ENCODE results near the gene SLA2. TPM values are rescaled to one million over a fixed set of nuclear protein-coding genes. Genes with fewer than 3 reads are reported as not detected.
"Not testable (repeated sequence)": the region's sequence is repeated elsewhere in the genome, so short reads cannot be mapped to it uniquely, and the experiment has no call there.

Gene SLA2
- total RNA-seq (10 to 100 TPM in 3 of 7 donors, 1 to 10 TPM in 4; 7.1 to 16.3 (median 9.5) TPM), polyA plus RNA-seq (1 to 10 TPM; 2.6 to 3.0 (median 2.9) TPM)
- long read RNA-seq, donor 1, partial matches to known transcripts: 0 of 3 reads
- long read RNA-seq, donor 1, other reads (novel, unspliced or antisense): 0 of 3 reads
- long read RNA-seq, donor 2, partial matches to known transcripts: 0 of 2 reads
- long read RNA-seq, donor 2, other reads (novel, unspliced or antisense): 0 of 2 reads

GRCh38 chr20:36645998-36646397 lies at the start of gene SLA2:
Gene SLA2, minus strand, starts transcription at chr20:36646196. Its CDS starts 4,861 bp downstream, at chr20:36641335.
- intact Hi-C loops (cut with DNase I; ENCODE audit: low total_unique reads): no loop called here
- Histone ChIP-seq H3K4me1 (peaks cover 0 to 51% (median 22%) of the 10 kb centered on the region in 6 donors), H3K4me3 (peak within 1 kb of the TSS in 7 of 8 donors; percentile 20 to 68 (median 33)), H3K9me3 (no peaks in the 10 kb centered on the region), H3K36me3 (peaks cover 0 to 5% (median 0%) of the 10 kb centered on the region in 6 donors), H3K27me3 (replicated peaks in 1 of 7) (no peaks in the 10 kb centered on the region), H3K27ac (peak within 1 kb of the TSS; percentile 10 to 88 (median 69))
- WGBS, 5 donors: 8 to 16% (median 13%) methylated on average over 9 of the region's 9 CpGs
- peak; percentile 92 for DNase-seq
- TF ChIP-seq CTCF (IDR thresholded peaks at IDR 0.05 in 8 of 11, conservative IDR thresholded peaks at IDR 0.05 in 3 of 11) (no peak), POLR2AphosphoS5 (IDR thresholded peaks at IDR 0.05) (peak; percentile 61 to 88 (median 79))

- H3K27me3 ChIP-seq (replicated peaks in 1 of 7); H3K4me1 ChIP-seq; H3K4me3 ChIP-seq; H3K9me3 ChIP-seq; H3K27ac ChIP-seq; intact Hi-C loops (cut with DNase I; ENCODE audit: low total_unique reads); DNase-seq: not testable (repeated sequence)
- H3K36me3 ChIP-seq: peaks cover 0 to 32% (median 0%) of the 10 kb centered on the region in 6 donors
- WGBS, 5 donors: 91 to 99% (median 94%) methylated on average over 8 of the region's 8 CpGs
These were observed 49.5 kb upstream of the SLA2 start for GRCh38 chr20:36695467-36695866.

GRCh38 chr20:36688630-36689029 lies 42.6 kb upstream of the SLA2 start:
- no peak for DNase-seq
- WGBS, 5 donors: 73 to 92% (median 79%) methylated on average over 7 of the region's 7 CpGs
- TF ChIP-seq POLR2AphosphoS5 (IDR thresholded peaks at IDR 0.05) (no peak), CTCF (IDR thresholded peaks at IDR 0.05 in 8 of 11, conservative IDR thresholded peaks at IDR 0.05 in 3 of 11) (no peak), POLR2A (IDR thresholded peaks at IDR 0.05) (no peak)
- Histone ChIP-seq H3K9me3 (no peaks in the 10 kb centered on the region), H3K27ac (no peak overlapping the region), H3K4me1 (no peaks in the 10 kb centered on the region), H3K27me3 (replicated peaks in 1 of 7) (no peaks in the 10 kb centered on the region), H3K36me3 (peaks cover 0 to 53% (median 20%) of the 10 kb centered on the region in 6 donors), H3K4me3 (no peak overlapping the region)
- intact Hi-C loops (cut with DNase I; ENCODE audit: low total_unique reads): no loop called here

GRCh38 chr20:36687850-36688249 lies 41.9 kb upstream of the SLA2 start:
- 89 to 93% (median 93%) methylated on average over 3 of the region's 3 CpGs for WGBS, 5 donors
- no peaks in the 10 kb centered on the region for H3K4me1 ChIP-seq
- intact Hi-C loops (cut with DNase I; ENCODE audit: low total_unique reads): no loop called here
- no peak for DNase-seq
- TF ChIP-seq POLR2A (IDR thresholded peaks at IDR 0.05) (no peak), CTCF (IDR thresholded peaks at IDR 0.05 in 8 of 11, conservative IDR thresholded peaks at IDR 0.05 in 3 of 11) (no peak), POLR2AphosphoS5 (IDR thresholded peaks at IDR 0.05) (no peak)
- peaks cover 0 to 61% (median 20%) of the 10 kb centered on the region in 6 donors for H3K36me3 ChIP-seq
- H3K27ac ChIP-seq: no peak overlapping the region
- no peaks in the 10 kb centered on the region for H3K9me3 ChIP-seq
- no peak overlapping the region for H3K4me3 ChIP-seq
- no peaks in the 10 kb centered on the region for H3K27me3 ChIP-seq (replicated peaks in 1 of 7)
